ENCODE results near the gene SGCA.
A peak's percentile ranks its signal among the peaks of the same experiment; 100 is the strongest.

The SGCA gene

GRCh38 chr17:50134206-50135110 lies 31.3 kb upstream of the SGCA start:
- DNase-seq: no peak

- DNase-seq: no peak
Observed at GRCh38 chr17:50135316-50136095, 30.3 kb upstream of the SGCA start.

DNA sequence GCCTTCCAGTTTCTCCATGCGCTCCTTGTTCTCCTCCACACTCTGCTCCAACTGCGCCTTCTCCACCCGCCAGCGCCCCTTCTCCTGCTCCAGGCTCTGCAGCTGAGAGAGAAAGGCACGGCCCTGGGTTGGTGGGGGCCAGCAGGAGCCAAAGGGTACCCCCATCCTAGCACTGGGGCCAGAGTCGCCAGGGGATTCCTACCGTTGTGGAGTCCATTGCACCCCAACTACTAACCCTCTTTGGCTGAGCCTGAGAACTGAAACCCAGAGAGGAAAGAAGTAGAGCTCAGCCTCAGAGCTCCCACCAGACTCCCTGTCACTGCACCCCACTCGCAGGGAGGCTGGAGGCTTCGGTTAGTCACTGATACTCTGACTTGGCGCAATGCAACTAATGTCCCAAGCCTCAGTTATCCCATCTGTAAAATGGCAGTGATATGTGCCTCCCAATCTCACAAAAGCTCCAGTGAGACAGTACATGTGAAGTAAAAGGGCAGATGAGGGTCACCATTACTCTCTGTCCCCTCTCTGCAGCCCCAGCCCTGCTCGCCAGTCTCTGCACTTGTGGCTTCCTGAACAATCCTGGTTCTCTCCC lies 29.6 kb upstream of the SGCA start:
- no peak for DNase-seq

- DNase-seq: no peak
Observed at GRCh38 chr17:50137042-50137441, 28.8 kb upstream of the SGCA start.

GRCh38 chr17:50139185-50139783 lies 26.5 kb upstream of the SGCA start:
- no peak for DNase-seq

GRCh38 chr17:50139950-50140885 lies 25.6 kb upstream of the SGCA start:
- DNase-seq: peak; percentile 45

DNA sequence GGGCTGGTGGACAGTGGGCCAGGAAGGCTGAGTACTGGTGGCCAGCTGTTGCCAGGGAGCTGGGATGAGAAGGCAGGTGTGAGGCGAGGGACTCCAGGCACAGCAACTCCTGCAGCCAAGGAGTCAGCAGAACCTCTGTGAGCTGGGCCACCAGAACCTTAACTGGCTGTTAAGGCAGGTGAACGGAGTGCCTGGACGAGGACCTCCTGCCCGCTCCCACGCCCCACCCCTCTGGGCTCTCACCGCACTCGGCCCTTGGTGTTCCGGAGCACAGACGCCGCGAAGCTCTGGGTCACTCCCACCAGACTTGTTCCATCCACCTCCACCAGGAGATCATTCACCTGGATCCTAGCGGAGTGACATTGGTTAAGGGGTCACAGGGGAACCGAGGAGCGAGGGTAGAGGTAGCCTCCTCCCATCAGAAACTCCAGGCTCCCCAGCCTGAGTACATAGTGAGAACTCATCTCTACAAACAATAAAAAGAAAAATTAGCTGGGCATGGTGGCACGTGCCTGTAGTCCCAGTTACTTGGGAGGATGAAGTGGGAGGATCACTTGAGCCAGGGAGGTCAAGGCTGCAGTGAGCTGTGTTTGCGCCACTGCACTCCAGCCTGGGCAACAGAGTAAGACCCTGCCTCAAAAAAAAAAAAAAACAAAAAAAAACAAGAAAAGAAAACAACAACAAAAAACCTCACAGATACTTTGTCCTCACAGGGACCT lies 24.6 kb upstream of the SGCA start:
- DNase-seq: no peak

DNA sequence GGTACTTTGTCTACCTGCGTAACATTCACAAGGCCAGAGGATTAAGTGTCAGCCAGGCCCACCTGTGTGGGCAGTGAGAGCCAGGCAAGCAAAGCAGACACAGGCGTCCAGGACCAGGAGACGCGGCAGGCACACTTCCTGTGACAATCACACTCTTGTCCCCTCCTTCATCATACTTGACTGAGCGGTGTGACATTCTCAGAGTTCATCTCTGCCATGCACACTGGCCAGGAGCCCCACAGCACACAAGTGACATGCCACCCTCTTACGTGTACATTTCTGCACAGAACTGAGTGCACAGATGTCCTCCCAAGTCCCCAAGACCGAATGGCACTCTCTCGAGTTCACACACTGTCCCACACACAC lies 24.1 kb upstream of the SGCA start:
- DNase-seq: no peak

GRCh38 chr17:50143461-50144176 lies 22.2 kb upstream of the SGCA start:
- DNase-seq: no peak

GRCh38 chr17:50144355-50144754 lies 21.4 kb upstream of the SGCA start:
- DNase-seq: no peak

GRCh38 chr17:50144845-50145531 lies 20.8 kb upstream of the SGCA start:
- DNase-seq: no peak

DNA sequence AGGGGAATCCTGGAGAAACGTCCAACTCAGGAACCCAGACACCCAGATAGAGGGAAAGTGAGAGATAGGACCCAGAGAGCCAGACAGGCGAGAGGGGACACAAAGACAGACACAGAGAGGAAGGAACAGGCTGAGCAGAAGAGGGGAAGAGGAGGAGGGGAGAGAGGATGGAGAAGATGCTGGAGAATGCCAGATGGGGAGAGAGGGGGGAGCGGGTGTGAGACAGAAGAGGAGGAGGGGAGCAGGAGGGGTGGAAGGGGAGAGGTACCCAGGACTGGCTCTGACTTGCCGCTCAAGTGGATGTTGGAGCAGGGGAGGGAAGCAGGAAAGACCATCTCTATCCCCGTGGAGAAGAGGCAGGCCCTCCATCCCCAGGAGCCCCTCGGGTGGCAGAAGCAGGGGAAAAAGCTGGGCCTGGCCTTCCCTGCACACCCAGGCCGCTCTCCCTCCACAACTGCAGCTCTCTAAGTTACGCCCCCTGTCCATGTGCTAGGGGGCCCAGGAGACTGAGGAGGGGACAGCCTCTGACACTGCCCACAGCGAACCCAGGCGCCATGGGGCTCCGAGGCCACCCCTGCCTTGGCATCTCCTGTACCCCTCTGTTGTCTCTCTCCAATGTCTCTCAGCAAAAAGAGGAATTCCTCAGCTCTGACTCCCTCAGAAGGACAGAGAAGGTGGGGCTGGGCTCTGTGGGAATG lies 20.1 kb upstream of the SGCA start:
- DNase-seq: no peak

- DNase-seq: no peak
Observed at GRCh38 chr17:50146230-50146926, 19.4 kb upstream of the SGCA start.

DNA sequence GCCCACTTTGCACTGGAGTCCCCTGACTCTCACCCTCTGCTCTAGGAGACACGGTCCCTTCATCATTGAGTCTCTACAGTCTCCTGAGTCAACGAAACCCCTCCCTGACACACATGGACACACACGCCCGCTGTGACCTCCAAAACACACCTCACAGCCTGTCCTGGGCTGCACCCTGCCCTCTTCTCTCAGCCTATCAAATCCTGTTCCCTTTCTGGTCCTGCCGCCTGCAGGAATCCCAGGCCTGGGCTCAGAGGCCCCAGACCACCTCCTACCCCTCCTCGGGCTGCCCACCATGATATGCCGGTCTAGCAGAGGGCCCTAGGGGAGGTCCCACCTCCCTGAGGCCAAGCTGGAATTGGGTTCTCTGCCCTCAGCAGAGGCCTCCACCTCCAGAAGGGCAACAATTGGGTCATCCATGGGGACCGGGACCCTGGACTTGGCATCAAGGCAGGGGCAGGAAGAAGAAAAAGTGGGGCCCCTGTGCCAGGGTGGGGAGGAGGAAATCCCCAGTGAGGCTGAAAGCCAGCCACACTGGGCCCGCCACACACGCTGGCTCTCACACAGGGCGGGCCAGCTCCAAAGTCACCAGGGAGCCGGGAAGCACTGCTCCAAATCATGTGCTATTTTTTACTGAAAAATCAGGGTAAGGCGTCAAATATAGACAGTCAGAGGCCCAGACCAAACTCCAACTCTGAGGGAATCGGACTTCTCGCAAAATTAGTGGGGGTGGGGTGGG lies 18.7 kb upstream of the SGCA start:
- no peak for DNase-seq

- no peak for DNase-seq
Observed at GRCh38 chr17:50147841-50148225, 18.0 kb upstream of the SGCA start.

GRCh38 chr17:50148226-50149090 lies 17.3 kb upstream of the SGCA start:
- DNase-seq: no peak

DNA sequence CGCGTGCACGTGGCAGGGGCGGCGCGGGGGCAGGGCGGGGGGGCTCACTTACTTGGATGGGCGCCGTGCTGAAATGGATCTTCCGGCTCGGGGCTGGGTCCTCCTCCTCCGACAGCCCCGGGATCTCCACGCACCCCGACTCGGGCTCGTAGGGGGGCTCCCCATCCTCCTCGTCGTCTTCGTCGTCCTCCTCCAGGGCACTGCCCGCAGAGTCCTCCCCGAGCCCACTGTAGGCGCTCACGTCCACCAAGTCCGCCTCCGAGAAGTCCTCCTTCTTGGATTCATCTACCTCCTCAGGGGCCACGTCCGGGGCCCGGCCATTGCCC lies 16.8 kb upstream of the SGCA start:
- DNase-seq: no peak
